ENCODE measurements around the gene LENG1.
"Not testable (repeated sequence)": the region's sequence is repeated elsewhere in the genome, so short reads cannot be mapped to it uniquely, and the experiment has no call there.

LENG1 gene

DNA sequence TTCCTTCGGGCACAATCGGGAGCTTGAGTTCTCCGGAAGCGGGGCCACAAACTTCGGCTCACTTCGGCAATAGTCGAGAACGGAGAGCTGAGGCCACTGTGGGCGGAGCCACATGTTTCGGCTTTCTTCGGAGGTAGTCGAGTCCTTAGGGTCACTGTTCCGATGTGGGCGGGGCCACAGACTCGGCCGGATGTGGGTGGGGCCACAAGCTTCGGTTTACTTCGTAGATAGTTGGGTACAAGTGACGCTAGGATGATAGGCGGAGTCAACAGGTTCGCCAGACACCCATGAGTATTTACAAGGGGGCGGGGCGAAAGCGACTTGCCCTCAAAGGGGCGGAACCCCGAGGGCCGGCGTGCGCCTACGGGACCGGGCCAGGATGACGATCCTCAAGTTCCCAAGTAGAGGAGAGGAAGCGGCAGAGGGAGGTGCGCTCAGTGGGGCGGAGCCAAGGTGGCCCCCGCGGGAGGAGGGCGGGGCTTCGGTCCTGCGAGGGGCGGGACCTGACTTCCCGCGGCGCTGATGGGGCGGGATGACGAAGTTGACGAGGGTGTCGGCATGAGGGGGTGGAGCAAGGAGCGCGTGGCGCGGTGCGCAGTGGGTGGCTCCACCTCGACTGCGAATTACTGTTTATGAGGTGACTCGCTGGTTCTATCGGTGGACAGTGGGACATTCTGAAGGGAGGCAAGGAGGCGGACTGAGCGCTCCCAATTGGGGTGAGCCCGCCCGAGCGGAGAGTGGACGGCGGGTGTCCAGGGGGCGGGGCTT, 30.4 kb upstream of the LENG1 start:
- peak; percentile 99 to 100 for DNase-seq (ENCODE audit: low read depth in 2 of 2)

DNA sequence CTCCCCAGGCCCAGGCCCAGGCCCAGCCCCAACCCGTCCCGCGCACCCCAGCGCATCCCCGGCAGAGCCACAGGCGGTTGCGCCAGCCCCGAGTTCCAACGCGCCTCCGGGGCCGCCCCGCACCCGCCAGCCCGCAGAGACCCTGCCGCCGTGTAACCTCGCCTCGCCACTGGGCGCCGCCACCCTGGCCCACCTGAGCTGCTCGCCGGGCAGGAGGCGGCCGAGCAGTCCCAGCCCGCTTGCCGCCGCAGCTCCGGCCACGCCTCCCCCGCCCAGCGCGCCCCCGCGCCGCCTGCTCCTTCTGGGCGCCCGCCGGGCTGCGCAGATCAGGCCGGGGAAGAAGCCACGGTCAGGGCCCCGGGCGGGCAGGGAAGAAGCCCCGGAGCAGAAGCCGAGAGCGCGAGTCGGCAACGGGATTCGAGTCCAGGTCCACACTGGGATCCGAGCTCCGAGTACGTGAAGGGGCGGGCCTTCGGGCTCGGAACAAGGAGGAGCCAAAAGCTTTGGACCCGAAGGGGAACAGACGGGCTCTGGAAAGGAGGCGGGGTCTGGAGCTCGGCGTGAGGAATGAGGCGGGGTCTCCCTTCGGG, 29.7 kb upstream of the LENG1 start, which contains the start of gene MBOAT7:
TSS of gene MBOAT7 (minus strand) at position 436 of the 590 bp plus-strand sequence. CDS start 1,072 bp downstream, outside the sequence.
- DNase-seq (ENCODE audit: low read depth in 2 of 2): no peak

DNA sequence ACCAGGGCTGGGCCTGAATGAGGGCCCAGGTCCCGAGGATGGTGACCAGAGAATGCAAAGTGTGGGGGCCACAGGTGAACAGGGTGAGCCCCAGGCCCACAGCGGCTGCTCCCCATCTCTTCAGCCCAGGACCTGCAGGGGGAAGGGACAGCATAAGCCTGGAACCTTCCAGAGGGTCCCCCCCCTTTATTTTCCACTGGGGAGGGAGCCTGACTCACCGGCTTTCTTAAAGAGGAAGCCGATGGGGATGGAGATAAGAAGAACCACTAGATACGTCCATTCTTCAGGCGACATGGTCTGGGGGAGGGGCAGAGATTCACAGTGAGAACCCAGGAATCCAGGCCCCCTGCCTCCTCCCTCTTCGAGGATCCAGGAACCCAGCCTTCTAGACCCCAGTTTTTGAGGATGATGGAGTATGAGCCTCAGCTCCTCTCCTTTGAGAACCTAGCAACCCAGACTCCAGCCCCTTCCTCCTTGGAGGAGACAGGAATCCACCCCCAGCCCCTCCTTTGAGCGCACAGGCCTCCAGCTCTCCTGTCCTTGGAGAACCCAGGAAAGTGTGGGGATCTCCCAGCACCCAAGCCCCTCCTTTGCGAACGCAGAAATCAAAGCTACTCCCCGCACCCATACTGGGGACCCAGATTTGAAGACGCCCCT, 28.8 kb upstream of the LENG1 start:
- DNase-seq (ENCODE audit: low read depth in 2 of 2): no peak

DNA sequence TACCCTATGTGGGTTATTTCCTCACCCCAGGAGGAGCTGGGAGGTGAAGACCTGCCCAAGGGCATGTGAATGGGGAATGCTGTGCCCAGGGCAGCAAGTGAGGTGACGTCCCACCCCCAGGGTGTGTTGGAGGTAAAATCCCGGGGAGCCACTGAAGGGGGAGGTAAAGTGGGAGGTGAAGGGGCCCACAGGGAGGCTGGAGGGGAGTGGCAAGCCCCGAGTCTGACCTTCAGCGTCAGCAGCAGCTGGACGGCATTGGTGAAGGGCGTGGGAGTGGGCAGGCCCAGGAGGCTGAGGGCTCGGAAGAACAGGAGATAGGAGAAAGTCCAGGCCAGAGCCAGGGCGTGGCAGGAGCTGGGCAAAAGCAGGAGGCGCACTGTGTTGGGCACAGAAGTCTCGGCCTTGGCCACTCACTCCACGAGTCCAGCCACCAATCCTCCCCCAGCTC, 27.4 kb upstream of the LENG1 start:
- no peak for DNase-seq (ENCODE audit: low read depth in 2 of 2)

DNA sequence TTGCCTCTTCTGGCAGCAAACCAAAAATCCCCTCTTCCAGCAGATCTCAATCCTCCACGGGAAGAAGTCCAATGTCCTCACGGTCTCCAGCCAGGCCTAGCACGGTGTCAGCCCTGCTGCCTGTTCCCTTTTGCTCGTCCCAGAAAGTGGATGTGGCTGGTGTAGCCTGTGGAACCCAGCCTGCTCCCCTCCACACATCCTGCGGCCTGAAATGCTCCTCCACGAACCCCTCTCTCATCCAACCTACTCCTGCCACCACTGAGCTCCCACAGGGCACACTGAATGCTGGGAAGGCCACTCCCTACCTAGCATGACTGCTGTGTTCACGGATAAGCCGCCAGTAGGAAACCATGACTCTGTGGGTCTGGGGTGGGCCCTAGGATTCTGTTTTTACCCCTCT, 26.8 kb upstream of the LENG1 start:
- no peak for DNase-seq (ENCODE audit: low read depth in 2 of 2)

DNA sequence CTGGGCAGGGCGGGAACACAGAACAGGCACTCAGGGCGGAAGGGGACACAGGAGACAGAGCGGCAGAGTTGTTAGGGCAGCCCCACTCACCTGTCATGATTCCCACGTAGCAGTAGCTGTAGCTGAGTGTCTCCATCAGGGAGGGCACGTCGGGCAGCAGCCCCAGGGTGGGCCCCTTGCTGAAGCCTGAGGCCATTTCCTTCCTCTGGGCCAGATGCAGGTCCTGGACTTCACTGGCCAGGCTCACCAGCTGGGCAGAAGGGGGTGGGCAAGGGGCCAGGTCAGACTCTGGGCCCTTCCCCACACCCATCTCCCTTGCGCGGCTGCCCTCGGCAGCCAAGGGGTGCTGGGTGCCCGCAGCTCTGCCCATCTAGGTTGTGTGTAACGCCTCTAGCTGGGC, 23.9 kb upstream of the LENG1 start:
- DNase-seq (ENCODE audit: low read depth in 2 of 2): no peak

DNA sequence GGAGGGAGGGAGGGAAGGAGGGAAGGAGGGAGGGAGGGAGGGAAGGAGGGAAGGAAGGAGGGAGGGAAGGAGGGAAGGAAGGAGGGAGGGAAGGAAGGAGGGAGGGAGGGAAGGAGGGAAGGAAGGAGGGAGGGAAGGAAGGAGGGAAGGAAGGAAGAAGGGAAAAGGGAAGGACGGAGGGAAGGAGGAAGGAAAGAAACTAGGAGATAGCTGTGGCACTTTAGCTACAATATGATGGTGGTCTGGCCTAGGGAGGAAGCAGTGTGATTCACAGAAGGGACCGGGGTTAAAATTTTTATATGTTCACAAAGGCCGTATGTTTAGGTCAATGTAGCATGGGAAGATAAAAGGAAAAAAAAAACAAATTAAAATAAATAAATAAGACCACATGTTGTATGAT, 22.4 kb upstream of the LENG1 start:
- not testable (repeated sequence) for DNase-seq (ENCODE audit: low read depth in 2 of 2)

DNA sequence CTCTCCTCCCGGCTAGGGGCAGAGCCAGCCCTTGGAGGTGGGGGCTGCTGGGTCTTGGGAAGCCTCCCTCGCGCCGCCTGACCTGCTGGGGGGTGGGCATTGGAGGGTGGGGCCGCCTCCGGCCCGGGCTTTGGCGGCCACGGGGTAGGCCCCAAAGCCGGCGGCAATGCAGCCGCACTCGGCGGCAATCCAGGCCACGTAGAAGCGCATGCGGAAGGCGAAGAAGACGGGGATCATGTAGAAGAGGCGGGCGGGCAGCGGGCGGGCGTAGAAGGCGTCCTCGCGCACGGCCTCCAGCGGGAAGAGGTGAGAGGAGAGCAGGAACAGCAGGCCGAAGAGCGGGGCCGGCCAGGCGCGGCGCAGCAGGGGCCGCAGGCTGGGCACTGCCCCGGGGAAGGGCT, 21.2 kb upstream of the LENG1 start:
- no peak for DNase-seq (ENCODE audit: low read depth in 2 of 2)

DNA sequence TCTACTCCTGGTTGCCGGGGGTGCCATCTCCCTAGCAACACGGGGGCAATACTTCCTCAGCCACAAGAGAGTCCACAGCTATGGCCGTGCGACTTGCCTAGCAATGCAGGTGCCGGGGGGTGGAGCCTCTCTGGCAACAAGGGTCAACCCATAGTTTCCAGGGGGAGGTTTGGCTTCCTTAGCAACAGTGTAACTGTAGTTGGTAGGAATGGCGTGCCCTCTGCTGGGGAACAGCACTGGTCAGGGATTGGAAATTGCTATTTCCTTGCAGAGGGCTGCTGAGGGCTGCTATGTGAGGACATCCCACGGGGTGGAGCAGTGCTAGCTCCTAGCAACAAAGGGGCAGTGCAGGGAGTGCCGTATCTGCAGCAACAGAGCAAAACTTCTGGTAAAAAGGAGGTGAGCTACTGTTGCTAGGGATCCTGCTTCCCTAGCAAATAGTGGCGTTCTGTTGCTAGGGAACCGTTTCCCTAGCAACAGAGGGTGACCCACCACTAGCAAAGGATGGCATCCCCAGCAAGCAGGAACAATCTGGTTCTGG, 20.5 kb upstream of the LENG1 start:
- DNase-seq (ENCODE audit: low read depth in 2 of 2): no peak

DNA sequence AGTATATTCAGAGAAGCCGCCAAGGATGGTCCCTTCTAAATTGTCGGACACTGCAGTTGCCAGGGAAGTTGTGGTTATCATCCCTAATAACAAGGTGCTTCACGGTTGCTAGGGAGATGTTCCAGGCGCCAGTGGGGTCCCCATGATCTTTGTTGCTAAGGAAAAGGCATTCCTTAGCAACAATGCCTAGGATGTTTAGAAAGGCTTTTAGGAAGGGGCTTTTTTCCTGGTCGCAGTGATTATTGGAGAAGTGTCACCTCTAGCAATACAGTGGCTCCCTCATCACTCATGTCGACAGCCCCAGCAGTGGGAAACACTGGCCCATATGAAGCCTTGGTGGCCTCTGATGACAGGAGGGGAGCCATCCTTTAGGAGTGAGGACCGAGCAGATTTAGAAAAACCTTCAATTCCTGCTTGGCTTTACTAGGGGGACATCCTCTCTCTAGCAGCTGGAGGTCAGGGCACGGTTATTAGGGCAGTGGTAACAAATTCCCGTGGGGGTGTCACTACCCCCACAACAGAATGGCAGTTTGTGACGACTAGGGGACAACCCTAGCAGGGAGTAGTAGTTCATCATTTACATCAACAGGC, 19.8 kb upstream of the LENG1 start:
- DNase-seq (ENCODE audit: low read depth in 2 of 2): no peak

DNA sequence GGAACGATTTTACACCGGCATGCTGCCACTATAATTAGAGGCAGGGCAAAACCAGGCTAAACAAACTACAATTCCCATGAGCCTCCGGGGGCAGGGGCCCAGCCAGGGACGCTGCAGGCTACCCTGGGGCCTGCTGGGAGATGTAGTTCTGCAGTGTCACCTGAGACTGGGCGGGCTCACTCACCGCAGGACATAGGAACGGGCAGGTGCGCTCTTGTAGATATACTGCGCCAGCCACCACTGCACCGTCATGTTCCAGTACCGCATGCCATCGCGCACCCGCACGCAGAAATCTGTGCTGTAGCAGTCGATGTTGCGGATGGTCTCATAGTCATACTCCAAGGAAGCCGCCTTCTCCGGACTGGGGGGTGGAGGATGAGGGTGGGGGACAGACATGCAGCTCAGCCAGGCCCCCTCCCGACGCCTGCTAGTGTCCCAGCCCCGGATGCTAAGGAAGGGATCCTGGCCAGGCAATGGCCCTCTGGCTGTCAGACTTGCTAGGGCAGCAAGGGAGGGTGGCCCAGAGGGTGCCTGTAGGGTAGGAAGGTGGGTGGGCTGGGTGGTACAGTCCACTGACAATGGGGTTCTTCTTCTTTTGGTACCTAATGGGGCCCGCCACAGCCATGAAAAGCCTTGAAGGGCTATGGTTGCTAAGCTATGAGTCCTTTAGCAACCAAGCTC, 19.2 kb upstream of the LENG1 start:
- DNase-seq (ENCODE audit: low read depth in 2 of 2): no peak

DNA sequence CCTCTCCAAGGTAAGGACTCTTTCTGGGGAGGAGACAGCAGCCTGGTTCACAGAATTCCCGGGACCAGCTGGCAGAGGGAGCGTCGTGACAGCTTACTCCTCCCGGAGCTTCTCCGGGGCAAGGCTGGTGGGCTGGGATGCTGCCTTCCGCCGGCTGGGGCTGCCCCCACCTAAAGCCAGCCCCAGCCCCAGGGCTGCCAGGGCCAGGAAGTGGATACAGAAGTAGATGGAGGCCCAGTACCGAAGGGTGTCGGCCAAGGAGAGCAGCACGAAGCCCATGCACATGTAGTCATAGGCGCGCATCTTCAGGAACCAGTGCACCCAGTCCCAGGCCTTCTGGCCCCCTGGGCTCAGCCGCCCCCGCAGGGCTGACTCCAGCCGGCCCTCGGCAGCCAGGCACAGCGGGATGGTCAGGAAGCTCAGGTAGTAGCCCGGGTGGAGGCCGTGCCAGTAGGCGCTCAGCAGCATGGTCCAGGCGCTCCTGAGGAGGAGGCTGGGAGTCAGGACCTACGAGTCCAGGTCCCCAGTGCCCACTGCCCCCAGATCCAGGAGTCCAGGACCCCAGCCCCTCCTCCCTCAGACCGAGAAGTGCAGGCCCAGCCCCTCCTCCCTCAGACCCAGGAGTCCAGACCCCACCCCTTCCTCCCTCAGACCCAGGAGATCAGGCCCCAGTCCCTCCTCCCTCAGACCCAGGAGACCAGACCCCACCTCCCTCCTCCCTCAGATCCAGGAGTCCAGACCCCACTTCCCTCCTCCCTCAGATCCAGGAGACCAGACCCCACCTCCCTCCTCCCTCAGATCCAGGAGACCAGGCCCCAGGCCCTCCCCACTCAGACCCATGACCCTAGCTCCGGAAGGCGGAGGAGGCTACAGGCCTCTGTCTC, 14.7 kb upstream of the LENG1 start:
- no peak for DNase-seq (ENCODE audit: low read depth in 2 of 2)

DNA sequence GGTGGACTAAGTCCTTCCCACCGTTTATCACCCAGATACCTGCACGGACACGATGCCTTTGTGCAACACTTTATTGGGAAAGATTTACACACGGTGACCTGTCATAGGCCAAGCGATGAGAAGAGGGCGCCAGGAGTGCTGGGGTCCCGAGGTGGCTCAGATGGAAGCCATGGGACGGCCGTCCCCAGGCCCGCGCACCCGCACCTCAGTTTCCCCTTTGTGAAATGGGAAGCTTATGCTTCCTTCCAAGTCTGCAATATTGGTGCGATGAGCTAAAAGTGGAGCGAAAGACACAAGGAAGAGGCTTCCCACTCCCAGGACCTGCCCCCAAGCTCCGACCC, 13.8 kb upstream of the LENG1 start:
- DNase-seq (ENCODE audit: low read depth in 2 of 2): no peak

DNA sequence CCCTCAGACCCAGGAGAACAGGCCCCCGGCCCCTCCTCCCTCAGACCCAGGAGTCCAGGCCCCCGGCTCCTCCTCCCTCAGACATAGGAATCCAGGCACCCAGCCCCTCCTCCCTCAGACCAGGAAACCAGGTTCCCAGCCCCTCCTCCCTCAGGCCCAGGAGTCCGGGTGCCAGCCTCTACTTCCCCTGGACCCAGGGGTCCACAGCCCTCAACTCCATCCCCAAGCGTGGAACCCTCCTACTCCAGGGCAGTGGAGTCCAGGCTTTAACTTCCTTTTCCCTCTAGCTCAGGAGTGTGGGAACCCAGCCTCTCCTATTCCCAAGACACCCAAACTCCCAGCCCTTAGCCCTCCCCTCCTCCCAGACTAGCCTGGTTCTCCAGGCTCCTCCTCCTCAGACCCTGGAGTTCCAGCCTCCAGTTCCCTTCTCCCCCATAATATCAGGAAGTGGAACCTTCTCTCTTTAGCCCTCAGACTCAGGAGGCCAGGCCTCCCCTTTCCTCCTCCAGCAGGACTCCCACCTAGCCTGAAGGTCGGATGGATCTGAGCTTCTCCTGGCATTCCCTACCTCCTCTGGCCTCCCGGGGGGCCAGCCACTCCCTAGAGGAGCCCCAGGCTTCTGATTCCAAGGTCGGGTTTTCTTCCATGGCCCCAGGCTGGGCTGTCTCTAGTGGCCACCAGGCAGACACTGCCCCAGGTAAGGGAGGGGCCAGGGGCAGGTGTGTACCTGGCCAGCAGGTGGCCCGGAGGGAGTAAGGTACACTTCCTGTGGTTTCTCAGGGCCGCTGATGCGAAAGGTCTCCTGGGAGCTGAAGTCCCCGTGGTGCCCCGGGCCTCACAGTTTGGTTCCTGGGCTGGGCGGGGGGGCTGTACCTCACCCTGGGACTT, 13.2 kb upstream of the LENG1 start, which contains the start of gene TMC4:
TSS of gene TMC4 (minus strand) at position 690 of the 888 bp plus-strand sequence. CDS start at position 647, 43 bp downstream.
- no peak for DNase-seq (ENCODE audit: low read depth in 2 of 2)

DNA sequence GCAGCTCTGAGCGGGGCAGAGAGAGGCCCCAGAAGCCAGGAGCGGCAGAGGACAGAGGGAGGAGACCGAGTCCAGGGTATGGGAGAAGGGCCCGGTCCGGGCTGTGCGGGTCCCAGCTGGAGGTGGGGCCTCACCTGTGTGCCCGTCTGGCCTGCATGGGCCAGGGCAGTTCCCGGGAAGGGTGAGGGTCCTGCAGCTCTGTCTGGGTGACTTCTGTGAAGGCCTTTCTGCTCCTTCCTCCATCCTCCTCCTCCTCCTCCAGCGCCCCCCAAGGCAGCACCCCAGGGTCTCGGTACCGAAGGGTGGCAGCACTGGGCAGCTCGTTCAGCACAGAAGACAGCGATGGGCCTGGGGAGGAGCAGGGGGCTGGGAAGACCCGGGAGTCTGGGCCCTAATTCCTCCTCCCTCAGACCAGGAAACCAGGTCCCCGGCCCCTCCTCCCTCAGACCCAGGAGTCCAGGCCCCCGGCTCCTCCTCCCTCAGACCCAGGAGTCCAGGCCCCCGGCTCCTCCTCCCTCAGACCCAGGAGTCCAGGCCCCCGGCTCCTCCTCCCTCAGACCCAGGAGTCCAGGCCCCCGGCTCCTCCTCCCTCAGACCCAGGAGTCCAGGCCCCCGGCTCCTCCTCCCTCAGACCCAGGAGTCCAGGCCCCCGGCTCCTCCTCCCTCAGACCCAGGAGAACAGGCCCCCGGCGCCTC, 12.4 kb upstream of the LENG1 start:
- DNase-seq (ENCODE audit: low read depth in 2 of 2): not testable (repeated sequence)

DNA sequence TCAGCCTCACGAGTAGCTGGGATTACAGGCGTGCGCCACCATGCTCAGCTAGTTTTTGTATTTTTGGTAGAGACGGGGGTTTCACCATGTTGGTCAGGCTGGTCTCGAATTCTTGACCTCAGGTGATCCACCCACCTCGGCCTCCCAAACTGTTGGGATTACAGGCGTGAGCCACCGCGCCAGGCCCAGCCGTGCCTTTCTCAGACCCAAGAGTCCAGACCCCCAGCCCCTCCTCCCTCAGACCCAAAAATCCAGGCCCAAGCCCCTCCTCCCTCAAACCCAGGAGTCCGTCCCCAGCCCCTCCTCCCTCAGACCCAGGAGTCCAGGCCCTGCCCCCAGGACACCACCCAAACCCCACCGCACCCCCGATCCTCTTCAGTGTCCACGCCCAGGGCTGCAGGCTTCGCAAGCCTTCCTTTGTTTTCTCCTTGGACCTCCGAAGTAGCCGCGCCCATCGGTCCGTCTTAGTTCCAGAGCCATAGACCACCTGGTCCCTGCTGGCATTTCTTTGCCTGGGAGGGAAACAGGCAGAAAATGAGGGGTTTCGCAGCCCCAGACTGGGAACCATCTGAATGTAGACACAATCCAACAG, 9.7 kb upstream of the LENG1 start:
- no peak for DNase-seq (ENCODE audit: low read depth in 2 of 2)

DNA sequence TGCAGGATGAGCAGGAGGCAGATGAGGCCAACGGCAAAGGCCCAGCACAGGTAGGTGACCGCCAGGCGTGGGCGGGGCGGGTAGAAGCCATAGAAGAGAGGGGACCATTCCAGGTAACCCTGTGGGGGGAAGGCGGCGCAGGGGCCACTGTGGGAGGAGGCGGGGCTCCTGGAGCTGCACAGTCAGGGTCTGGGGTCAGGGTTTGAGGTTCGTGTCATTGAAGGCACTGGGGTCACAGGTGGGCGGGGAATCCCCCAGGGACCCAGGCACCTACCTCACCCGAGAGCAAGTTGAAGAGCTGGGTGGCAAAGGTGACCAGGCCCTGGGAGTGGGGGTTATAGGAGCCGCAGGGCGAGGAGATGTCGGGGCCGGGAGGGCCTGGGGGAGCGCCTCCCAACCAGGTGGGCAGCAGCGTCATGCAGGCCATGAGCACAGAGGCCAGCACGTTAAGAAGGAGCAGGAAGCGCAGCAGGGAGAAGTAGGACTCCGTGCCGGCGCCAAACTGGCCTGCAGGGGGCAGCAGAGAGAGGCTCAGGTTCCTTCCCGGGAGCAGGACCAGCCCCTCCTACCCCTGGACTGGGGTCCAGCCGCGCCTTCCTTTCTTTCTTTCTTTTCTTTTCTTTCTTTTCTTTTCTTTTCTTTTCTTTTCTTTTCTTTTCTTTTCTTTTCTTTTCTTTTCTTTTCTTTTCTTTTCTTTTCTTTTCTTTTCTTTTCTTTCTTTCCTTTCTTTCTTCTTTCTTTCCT, 8.8 kb upstream of the LENG1 start:
- peak; percentile 92 to 96 for DNase-seq (ENCODE audit: low read depth in 2 of 2)

DNA sequence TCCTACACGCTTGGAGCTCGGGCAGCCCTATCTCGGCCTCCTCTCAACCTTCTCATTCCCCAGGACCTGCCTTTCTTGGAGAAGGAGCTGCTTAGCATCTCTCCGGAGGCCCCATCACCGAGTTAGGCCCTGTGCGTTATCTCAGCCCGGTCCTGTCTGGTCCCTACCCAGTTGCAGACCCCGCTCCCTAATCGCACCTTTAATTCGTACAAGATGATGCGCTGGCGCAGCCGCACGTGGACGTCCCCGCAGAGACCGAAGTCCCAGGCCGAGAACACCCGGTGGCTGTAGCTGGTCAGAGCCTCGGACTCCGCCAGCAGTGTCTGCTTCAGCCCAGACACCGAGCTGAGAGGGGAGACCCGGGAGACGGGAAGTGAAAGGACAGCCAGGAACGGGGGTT, 5.7 kb upstream of the LENG1 start:
- no peak for DNase-seq (ENCODE audit: low read depth in 2 of 2)

Data from stimulated activated CD8-positive, alpha-beta memory T cell treated with anti-CD3 and anti-CD28 coated beads, Interleukin-2, amount 100 ng/mL, for 48 hours (primary cell).